ENCODE measurements around the gene BARHL1. TPM values are rescaled to one million over a fixed set of nuclear protein-coding genes. Genes with fewer than 3 reads are reported as not detected.

BARHL1 gene
- polyA plus RNA-seq, 1 of the 3 experiments (the other 2 are of a cell fraction) = not detected

- DNase-seq = no peak
- H3K4me3 ChIP-seq (ENCODE audit: low read depth in 2 of 2, low read length in 1 of 2) = no peak overlapping the region
- peaks cover 39 to 68% of the 10 kb centered on the region in 2 experiments for H3K36me3 ChIP-seq (replicated peaks in 1 of 2; ENCODE audit: control insufficient read depth in 1 of 2, insufficient read depth in 2 of 2, low read length in 1 of 2)
- no peak for TF ChIP-seq MXI1 (IDR thresholded peaks at IDR 0.05; ENCODE audit: low read depth, low read length)
- no peak for TF ChIP-seq SMC3 (IDR thresholded peaks at IDR 0.05; ENCODE audit: low read depth, low read length)
- no peak for TF ChIP-seq GATA2 (CRISPR knock-in tag; IDR thresholded peaks at IDR 0.05)
- no peak for TF ChIP-seq ELF1 (IDR thresholded peaks at IDR 0.05)
- no peak for TF ChIP-seq POLR2AphosphoS5 (IDR thresholded peaks at IDR 0.05; ENCODE audit: low read depth, low read length)
- no peak for TF ChIP-seq FOXJ3 (CRISPR knock-in tag; IDR thresholded peaks at IDR 0.05)
- no peak for TF ChIP-seq NFIC (IDR thresholded peaks at IDR 0.05; ENCODE audit: borderline replicate concordance)
- peaks cover 6% of the 10 kb centered on the region for H3F3A ChIP-seq (replicated peaks; ENCODE audit: insufficient read depth)
- H4K20me1 ChIP-seq (ENCODE audit: insufficient read depth) = peaks cover 3% of the 10 kb centered on the region; the same call in 1 of the 2 replicates
- H3K9ac ChIP-seq = no peak overlapping the region
- WGBS (ENCODE audit: low lambda C conversion rate) = 88% methylated on average over 7 of the region's 7 CpGs
- no peaks in the 10 kb centered on the region for H3K9me2 ChIP-seq
- no peaks in the 10 kb centered on the region for H3K79me2 ChIP-seq (ENCODE audit: insufficient read depth)
- no peak overlapping the region for H3K4me2 ChIP-seq
- H3K27ac ChIP-seq (ENCODE audit: low read depth in 2 of 2, low read length in 1 of 2) = peak overlapping the region in 1 of 2 experiments; percentile 42; a peak in 2 of 4 replicates
- no peaks in the 10 kb centered on the region for H3K9me3 ChIP-seq
- H3K4me1 ChIP-seq (ENCODE audit: control insufficient read depth in 1 of 2, insufficient read depth in 2 of 2, low read depth in 1 of 2, low read length in 1 of 2) = no peaks in the 10 kb centered on the region
- no peak overlapping the region for H2AFZ ChIP-seq (ENCODE audit: low read depth)
- ChIA-PET CTCF (interaction anchor here (1.0 to 1.3 kb wide), 2 partner anchors 13 to 168 kb away, joined by 3 to 4 read pairs; no protein-coding TSS in a partner anchor), POLR2A (no interaction called here)
- no peaks in the 10 kb centered on the region for H3K27me3 ChIP-seq (ENCODE audit: insufficient read depth)
Measured at GRCh38 chr9:132631685-132632084, 49.3 kb downstream of the BARHL1 start.

- no peak overlapping the region for H2AFZ ChIP-seq (ENCODE audit: low read depth)
Measured at GRCh38 chr9:132632413-132633129, 50.2 kb downstream of the BARHL1 start.

More at GRCh38 chr9:132632413-132633129, 50.2 kb downstream of the BARHL1 start:
- DNase-seq = no peak
- ChIA-PET CTCF (interaction anchor here (1.1 to 1.6 kb wide), 2 partner anchors 12 to 167 kb away, joined by 4 read pairs; no protein-coding TSS in a partner anchor), POLR2A (no interaction called here)
- Histone ChIP-seq H3K27ac (ENCODE audit: low read depth in 2 of 2, low read length in 1 of 2) (no peak overlapping the region), H3K27me3 (ENCODE audit: insufficient read depth) (no peaks in the 10 kb centered on the region), H3K9me2 (no peaks in the 10 kb centered on the region), H4K20me1 (ENCODE audit: insufficient read depth) (peaks cover 3% of the 10 kb centered on the region; the same call in 1 of the 2 replicates), H3F3A (replicated peaks; ENCODE audit: insufficient read depth) (peaks cover 6% of the 10 kb centered on the region), H3K79me2 (ENCODE audit: insufficient read depth) (no peaks in the 10 kb centered on the region), H3K4me1 (ENCODE audit: control insufficient read depth in 1 of 2, insufficient read depth in 2 of 2, low read depth in 1 of 2, low read length in 1 of 2) (no peaks in the 10 kb centered on the region), H3K9me3 (no peaks in the 10 kb centered on the region), H3K36me3 (replicated peaks in 1 of 2; ENCODE audit: control insufficient read depth in 1 of 2, insufficient read depth in 2 of 2, low read length in 1 of 2) (peaks cover 44 to 72% of the 10 kb centered on the region in 2 experiments), H3K4me3 (ENCODE audit: low read depth in 2 of 2, low read length in 1 of 2) (no peak overlapping the region), H3K9ac (no peak overlapping the region), H3K4me2 (no peak overlapping the region)
- WGBS (ENCODE audit: low lambda C conversion rate) = 99% methylated on average over 7 of the region's 7 CpGs
- TF ChIP-seq, protein P1, sequence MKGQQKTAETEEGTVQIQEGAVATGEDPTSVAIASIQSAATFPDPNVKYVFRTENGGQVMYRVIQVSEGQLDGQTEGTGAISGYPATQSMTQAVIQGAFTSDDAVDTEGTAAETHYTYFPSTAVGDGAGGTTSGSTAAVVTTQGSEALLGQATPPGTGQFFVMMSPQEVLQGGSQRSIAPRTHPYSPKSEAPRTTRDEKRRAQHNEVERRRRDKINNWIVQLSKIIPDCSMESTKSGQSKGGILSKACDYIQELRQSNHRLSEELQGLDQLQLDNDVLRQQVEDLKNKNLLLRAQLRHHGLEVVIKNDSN (IDR thresholded peaks at IDR 0.05; ENCODE audit: borderline replicate concordance, low read depth) = no peak
- TF ChIP-seq SIN3A (IDR thresholded peaks at IDR 0.05; ENCODE audit: borderline replicate concordance, low read depth, low read length) (no peak), TCF12 (IDR thresholded peaks at IDR 0.05) (no peak), RCOR1 (IDR thresholded peaks at IDR 0.05; ENCODE audit: low read length) (no peak), CTCF (IDR thresholded peaks at IDR 0.05) (no peak), GATA2 (CRISPR knock-in tag; IDR thresholded peaks at IDR 0.05) (no peak), TEAD4 (IDR thresholded peaks at IDR 0.05; ENCODE audit: borderline replicate concordance, insufficient read depth) (no peak), MXI1 (IDR thresholded peaks at IDR 0.05; ENCODE audit: low read depth, low read length) (no peak), FOXJ3 (CRISPR knock-in tag; IDR thresholded peaks at IDR 0.05) (no peak), JUND (IDR thresholded peaks at IDR 0.05) (no peak), GABPA (IDR thresholded peaks at IDR 0.05; ENCODE audit: low read depth) (no peak), NRF1 (IDR thresholded peaks at IDR 0.05; ENCODE audit: low read depth, low read length) (no peak), FOXM1 (IDR thresholded peaks at IDR 0.05; ENCODE audit: low read depth) (no peak), ELF1 (IDR thresholded peaks at IDR 0.05) (no peak), RAD21 (IDR thresholded peaks at IDR 0.05; ENCODE audit: low read length) (no peak), MEF2A (IDR thresholded peaks at IDR 0.05; ENCODE audit: borderline replicate concordance, low read depth) (no peak)
- TF ChIP-seq, protein P2, sequence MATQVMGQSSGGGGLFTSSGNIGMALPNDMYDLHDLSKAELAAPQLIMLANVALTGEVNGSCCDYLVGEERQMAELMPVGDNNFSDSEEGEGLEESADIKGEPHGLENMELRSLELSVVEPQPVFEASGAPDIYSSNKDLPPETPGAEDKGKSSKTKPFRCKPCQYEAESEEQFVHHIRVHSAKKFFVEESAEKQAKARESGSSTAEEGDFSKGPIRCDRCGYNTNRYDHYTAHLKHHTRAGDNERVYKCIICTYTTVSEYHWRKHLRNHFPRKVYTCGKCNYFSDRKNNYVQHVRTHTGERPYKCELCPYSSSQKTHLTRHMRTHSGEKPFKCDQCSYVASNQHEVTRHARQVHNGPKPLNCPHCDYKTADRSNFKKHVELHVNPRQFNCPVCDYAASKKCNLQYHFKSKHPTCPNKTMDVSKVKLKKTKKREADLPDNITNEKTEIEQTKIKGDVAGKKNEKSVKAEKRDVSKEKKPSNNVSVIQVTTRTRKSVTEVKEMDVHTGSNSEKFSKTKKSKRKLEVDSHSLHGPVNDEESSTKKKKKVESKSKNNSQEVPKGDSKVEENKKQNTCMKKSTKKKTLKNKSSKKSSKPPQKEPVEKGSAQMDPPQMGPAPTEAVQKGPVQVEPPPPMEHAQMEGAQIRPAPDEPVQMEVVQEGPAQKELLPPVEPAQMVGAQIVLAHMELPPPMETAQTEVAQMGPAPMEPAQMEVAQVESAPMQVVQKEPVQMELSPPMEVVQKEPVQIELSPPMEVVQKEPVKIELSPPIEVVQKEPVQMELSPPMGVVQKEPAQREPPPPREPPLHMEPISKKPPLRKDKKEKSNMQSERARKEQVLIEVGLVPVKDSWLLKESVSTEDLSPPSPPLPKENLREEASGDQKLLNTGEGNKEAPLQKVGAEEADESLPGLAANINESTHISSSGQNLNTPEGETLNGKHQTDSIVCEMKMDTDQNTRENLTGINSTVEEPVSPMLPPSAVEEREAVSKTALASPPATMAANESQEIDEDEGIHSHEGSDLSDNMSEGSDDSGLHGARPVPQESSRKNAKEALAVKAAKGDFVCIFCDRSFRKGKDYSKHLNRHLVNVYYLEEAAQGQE (IDR thresholded peaks at IDR 0.05; ENCODE audit: low read depth, low read length) = no peak
- TF ChIP-seq, protein P3, sequence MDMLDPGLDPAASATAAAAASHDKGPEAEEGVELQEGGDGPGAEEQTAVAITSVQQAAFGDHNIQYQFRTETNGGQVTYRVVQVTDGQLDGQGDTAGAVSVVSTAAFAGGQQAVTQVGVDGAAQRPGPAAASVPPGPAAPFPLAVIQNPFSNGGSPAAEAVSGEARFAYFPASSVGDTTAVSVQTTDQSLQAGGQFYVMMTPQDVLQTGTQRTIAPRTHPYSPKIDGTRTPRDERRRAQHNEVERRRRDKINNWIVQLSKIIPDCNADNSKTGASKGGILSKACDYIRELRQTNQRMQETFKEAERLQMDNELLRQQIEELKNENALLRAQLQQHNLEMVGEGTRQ (IDR thresholded peaks at IDR 0.05; ENCODE audit: borderline replicate concordance, low read depth, low read length) = no peak

Data from SK-N-SH (cell line).